Liver (tissue), 9 donors: ENCODE results near the gene DIPK1A. TPM values are rescaled to one million over a fixed set of nuclear protein-coding genes. Genes with fewer than 3 reads are reported as not detected.

Experiments used
- DNase-seq: peaks from one replicate; pipeline ENCODE4 v3.0.0-alpha.2; 2017; ENCODE audit warnings: low spot score
- H3K27ac ChIP-seq, 2 donors: one replicate each; pipeline ENCODE4 v1.7.0; 2013; ENCODE audit warnings: inconsistent platforms in 2 of 2, low read length in 2 of 2, control low read depth in 1 of 2, low read depth in 1 of 2, mild to moderate bottlenecking in 1 of 2
- H3K27me3 ChIP-seq, 4 donors: one replicate each; pipeline versions ENCODE4 v1.6.1 to v1.7.0; 2013; ENCODE audit warnings: low read length in 3 of 4, inconsistent platforms in 1 of 4, mild to moderate bottlenecking in 1 of 4, moderate library complexity in 1 of 4; ENCODE audit not compliant: control insufficient read depth in 4 of 4, insufficient read depth in 4 of 4
- H3K36me3 ChIP-seq, 4 donors: one replicate each; pipeline versions ENCODE4 v1.6.1 to v1.7.0; 2013; ENCODE audit warnings: low read length in 3 of 4, mild to moderate bottlenecking in 3 of 4, low read depth in 1 of 4, moderate library complexity in 1 of 4; ENCODE audit not compliant: control insufficient read depth in 4 of 4, insufficient read depth in 3 of 4
- H3K4me1 ChIP-seq, 4 donors: one replicate each; pipeline versions ENCODE4 v1.6.1 to v1.7.0; 2013; ENCODE audit warnings: low read length in 3 of 4, mild to moderate bottlenecking in 3 of 4, moderate library complexity in 1 of 4; ENCODE audit not compliant: control insufficient read depth in 4 of 4, insufficient read depth in 4 of 4
- H3K4me3 ChIP-seq, 3 donors: one replicate each; pipeline versions ENCODE4 v1.6.1 to v1.7.0; 2013; ENCODE audit warnings: low read length in 3 of 3, control low read depth in 1 of 3, low read depth in 1 of 3, mild to moderate bottlenecking in 1 of 3
- H3K9ac ChIP-seq, 2 donors: one replicate each; pipeline ENCODE4 v1.7.0; 2013; ENCODE audit warnings: low read length in 2 of 2, mild to moderate bottlenecking in 2 of 2, moderate library complexity in 2 of 2, control low read depth in 1 of 2, low read depth in 1 of 2
- H3K9me3 ChIP-seq, 4 donors: one replicate each; pipeline versions ENCODE4 v1.6.1 to v1.7.0; 2013; ENCODE audit warnings: low read length in 3 of 4; ENCODE audit not compliant: control insufficient read depth in 4 of 4
- ATF3 ChIP-seq: IDR thresholded peaks from 2 replicates; pipeline ENCODE4 v1.6.1; 2016; ENCODE audit warnings: antibody characterized with exemption
- CTCF ChIP-seq: fragments of 150-350 bp; IDR thresholded peaks from 2 replicates; pipeline ENCODE4 v1.5.1; 2017; ENCODE audit warnings: improper control_type of control experiment, low read depth, low read length; ENCODE audit not compliant: missing input control
- EGR1 ChIP-seq, 2 donors: IDR thresholded peaks; 2 replicates each; pipeline ENCODE4 v1.6.1; 2016 to 2018; ENCODE audit warnings: antibody characterized with exemption in 2 of 2, low read depth in 2 of 2
- FOXA1 ChIP-seq: IDR thresholded peaks from 2 replicates; pipeline ENCODE4 v1.6.1; 2016; ENCODE audit warnings: antibody characterized with exemption
- FOXA2 ChIP-seq: IDR thresholded peaks from 2 replicates; pipeline ENCODE4 v1.6.1; 2016; ENCODE audit warnings: antibody characterized with exemption
- GABPA ChIP-seq, 2 donors: IDR thresholded peaks in 1 of 2; conservative IDR thresholded peaks in 1 of 2; 2 replicates each; pipeline ENCODE4 v1.6.1; 2016; ENCODE audit warnings: antibody characterized with exemption in 2 of 2, mild to moderate bottlenecking in 1 of 2, moderate library complexity in 1 of 2
- HNF4A ChIP-seq, 2 donors: conservative IDR thresholded peaks; 2 replicates each; pipeline ENCODE4 v1.6.1; 2016; ENCODE audit warnings: antibody characterized with exemption in 2 of 2, mild to moderate bottlenecking in 2 of 2
- HNF4G ChIP-seq: IDR thresholded peaks from 2 replicates; pipeline ENCODE4 v1.6.1; 2016; ENCODE audit warnings: antibody characterized with exemption
- JUND ChIP-seq, 2 donors: IDR thresholded peaks; 2 replicates each; pipeline ENCODE4 v1.6.1; 2016; ENCODE audit warnings: antibody characterized with exemption in 2 of 2
- NR2F2 ChIP-seq: IDR thresholded peaks from 2 replicates; pipeline ENCODE4 v1.6.1; 2016; ENCODE audit warnings: antibody characterized with exemption
- RAD21 ChIP-seq, 2 donors: IDR thresholded peaks; 2 replicates each; pipeline ENCODE4 v1.6.1; 2016; ENCODE audit warnings: antibody characterized with exemption in 2 of 2, mild to moderate bottlenecking in 2 of 2
- REST ChIP-seq: IDR thresholded peaks from 2 replicates; pipeline ENCODE4 v1.6.1; 2016; ENCODE audit warnings: antibody characterized with exemption, mild to moderate bottlenecking
- RXRA ChIP-seq, 2 donors: IDR thresholded peaks; 2 replicates each; pipeline ENCODE4 v1.6.1; 2017 to 2018; ENCODE audit warnings: antibody characterized with exemption in 2 of 2, mild to moderate bottlenecking in 1 of 2
- SP1 ChIP-seq: IDR thresholded peaks from 2 replicates; pipeline ENCODE4 v1.6.1; 2018; ENCODE audit warnings: antibody characterized with exemption, mild to moderate bottlenecking
- TAF1 ChIP-seq: conservative IDR thresholded peaks from 2 replicates; pipeline ENCODE4 v1.6.1; 2016; ENCODE audit warnings: antibody characterized with exemption, mild to moderate bottlenecking
- YY1 ChIP-seq: IDR thresholded peaks from 2 replicates; pipeline ENCODE4 v1.6.1; 2016; ENCODE audit warnings: antibody characterized with exemption, mild to moderate bottlenecking
- WGBS: extraction: QIAGEN DNeasy Blood & Tissue Kit; methylation state at CpG from one replicate; pipeline ENCODE4 v1.1.7; 2013; 5-methylcytosine and 5-hydroxymethylcytosine counted together
- polyA plus RNA-seq, 2 donors: library from polyadenylated mRNA; stranded (reverse) in 1 of 2; unstranded in 1 of 2; fragments of 200-250 nt in 1 of 2; fragments of >200 nt in 1 of 2; fragmentation: Nextera tagmentation in 1 of 2; extraction: Ambion mirVana in 1 of 2; gene quantifications; one replicate each; pipeline versions ENCODE4 v1.2.1 to v1.2.3, GENCODE V29; 2013 to 2015
- total RNA-seq, 2 donors: library from RNA; depleted of rRNA; stranded (reverse); fragments of >200 nt; gene quantifications; one replicate each; pipeline ENCODE4 v1.2.3, GENCODE V29; 2014
- TF ChIP-seq, protein P1 (sequence below): IDR thresholded peaks from 2 replicates; pipeline ENCODE4 v1.6.1; 2016; ENCODE audit warnings: antibody characterized with exemption
- TF ChIP-seq, protein P2 (sequence below): IDR thresholded peaks from 2 replicates; pipeline ENCODE4 v1.6.1; 2016; ENCODE audit warnings: antibody characterized with exemption
- donor health status: healthy.
- donor health status: healthy.
- donor health status: healthy.
- donor health status: healthy.
- donor health status: healthy.

Gene DIPK1A
- total and polyA plus RNA-seq, 4 donors, result 7.9 to 11.6 (median 10.2) TPM

DNA sequence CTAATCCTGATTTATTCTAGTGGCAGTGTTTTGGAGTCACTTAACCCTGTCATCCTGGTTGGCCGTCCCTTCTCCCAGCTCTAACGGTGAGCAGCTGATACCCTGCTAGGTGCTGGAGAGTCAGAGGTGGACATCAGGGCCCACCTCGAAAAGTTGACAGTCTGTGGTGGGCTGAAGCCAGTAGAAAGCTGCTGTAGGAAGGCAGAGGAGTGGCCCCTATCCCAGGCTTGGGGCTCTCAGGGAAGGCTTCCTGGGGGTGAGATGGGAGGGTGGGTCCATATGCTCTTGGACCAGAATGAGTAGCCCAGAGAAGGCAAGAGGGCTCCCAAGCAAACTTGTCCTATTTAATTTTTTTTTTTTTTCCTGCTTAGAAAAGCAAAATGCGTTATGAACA, 129.9 kb downstream of the DIPK1A start:
- WGBS, result 57% methylated on average over 4 of the region's 4 CpGs
- no peaks in the 10 kb centered on the region for H3K9me3 ChIP-seq
- H3K27ac ChIP-seq, result no peak overlapping the region
- peaks cover 3 to 21% (median 17%) of the 10 kb centered on the region in 4 donors for H3K36me3 ChIP-seq
- peaks cover 5 to 14% (median 7%) of the 10 kb centered on the region in 4 donors for H3K4me1 ChIP-seq
- peak overlapping the region in 1 of 3 donors; percentile 23 for H3K4me3 ChIP-seq
- no peak for TF ChIP-seq REST
- TF ChIP-seq, protein P1, sequence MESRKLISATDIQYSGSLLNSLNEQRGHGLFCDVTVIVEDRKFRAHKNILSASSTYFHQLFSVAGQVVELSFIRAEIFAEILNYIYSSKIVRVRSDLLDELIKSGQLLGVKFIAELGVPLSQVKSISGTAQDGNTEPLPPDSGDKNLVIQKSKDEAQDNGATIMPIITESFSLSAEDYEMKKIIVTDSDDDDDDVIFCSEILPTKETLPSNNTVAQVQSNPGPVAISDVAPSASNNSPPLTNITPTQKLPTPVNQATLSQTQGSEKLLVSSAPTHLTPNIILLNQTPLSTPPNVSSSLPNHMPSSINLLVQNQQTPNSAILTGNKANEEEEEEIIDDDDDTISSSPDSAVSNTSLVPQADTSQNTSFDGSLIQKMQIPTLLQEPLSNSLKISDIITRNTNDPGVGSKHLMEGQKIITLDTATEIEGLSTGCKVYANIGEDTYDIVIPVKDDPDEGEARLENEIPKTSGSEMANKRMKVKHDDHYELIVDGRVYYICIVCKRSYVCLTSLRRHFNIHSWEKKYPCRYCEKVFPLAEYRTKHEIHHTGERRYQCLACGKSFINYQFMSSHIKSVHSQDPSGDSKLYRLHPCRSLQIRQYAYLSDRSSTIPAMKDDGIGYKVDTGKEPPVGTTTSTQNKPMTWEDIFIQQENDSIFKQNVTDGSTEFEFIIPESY, result no peak
- no peak for TF ChIP-seq EGR1 (IDR thresholded peaks at IDR 0.05; ENCODE audit: low read depth in 2 of 2)
- TF ChIP-seq HNF4G, result no peak
- TF ChIP-seq JUND (IDR thresholded peaks at IDR 0.05), result no peak
- TF ChIP-seq NR2F2, result no peak
- TF ChIP-seq FOXA1, result no peak
- TF ChIP-seq TAF1, result no peak
- TF ChIP-seq RXRA (IDR thresholded peaks at IDR 0.05), result no peak
- TF ChIP-seq FOXA2, result no peak
- TF ChIP-seq ATF3, result no peak
- TF ChIP-seq RAD21 (IDR thresholded peaks at IDR 0.05), result no peak
- no peak for TF ChIP-seq HNF4A (conservative IDR thresholded peaks at IDR 0.05)
- TF ChIP-seq YY1, result no peak
- TF ChIP-seq GABPA (IDR thresholded peaks at IDR 0.05 in 1 of 2, conservative IDR thresholded peaks at IDR 0.05 in 1 of 2), result no peak
- TF ChIP-seq SP1, result no peak
- TF ChIP-seq, protein P2, sequence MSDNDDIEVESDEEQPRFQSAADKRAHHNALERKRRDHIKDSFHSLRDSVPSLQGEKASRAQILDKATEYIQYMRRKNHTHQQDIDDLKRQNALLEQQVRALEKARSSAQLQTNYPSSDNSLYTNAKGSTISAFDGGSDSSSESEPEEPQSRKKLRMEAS, result no peak
- TF ChIP-seq CTCF, result no peak
- H3K27me3 ChIP-seq, result no peaks in the 10 kb centered on the region
- no peak overlapping the region for H3K9ac ChIP-seq
- no peak for DNase-seq
